Effector CD8-positive, alpha-beta T cell (primary cell): ENCODE data around the gene RFX3.

Experiments
- DNase-seq: peaks from one replicate; lab custom pipeline; 2025; lab: John Stamatoyannopoulos, UW

The RFX3 gene

GRCh38 chr9:3477236-3477834, 48.5 kb downstream of the RFX3 start:
- DNase-seq, result no peak

GRCh38 chr9:3475300-3476020, 50.3 kb downstream of the RFX3 start:
- no peak for DNase-seq

DNA sequence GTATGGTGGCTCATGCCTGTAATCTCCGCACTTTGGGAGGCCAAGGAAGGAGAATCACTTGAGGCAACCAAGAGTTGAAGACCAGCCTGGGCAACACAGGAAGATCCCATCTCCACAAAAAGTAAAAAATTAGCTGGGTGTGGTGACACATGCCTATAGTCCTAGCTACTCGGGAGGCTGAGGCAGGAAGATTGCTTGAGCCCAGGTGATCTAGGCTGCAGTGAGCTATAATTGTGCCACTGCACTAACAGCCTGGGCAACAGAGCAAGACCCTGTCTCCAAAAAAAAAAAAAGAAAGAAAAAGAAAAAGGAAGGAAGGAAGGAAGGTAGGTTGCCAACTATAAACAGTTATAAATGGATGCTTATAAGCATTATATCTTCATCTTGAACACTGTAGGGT, 51.0 kb downstream of the RFX3 start:
- no peak for DNase-seq

DNA sequence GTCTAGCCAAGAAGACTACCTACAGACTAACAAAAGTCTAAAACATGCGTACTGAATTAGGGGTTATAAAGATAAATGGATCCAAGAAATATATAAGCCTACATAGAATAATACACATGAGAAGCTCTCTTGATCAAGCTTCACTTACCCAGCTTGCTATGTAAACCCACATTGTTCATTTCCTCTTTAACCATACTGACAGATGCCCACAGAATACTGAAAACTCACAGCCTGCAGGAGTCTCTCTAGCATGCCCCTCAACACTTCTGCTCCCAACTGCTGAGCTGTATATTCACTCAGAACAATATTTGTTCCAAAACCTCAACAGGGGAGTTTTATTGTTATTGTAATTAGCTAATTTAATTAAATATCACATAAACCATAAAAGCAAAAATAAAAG, 52.4 kb downstream of the RFX3 start:
- no peak for DNase-seq

DNA sequence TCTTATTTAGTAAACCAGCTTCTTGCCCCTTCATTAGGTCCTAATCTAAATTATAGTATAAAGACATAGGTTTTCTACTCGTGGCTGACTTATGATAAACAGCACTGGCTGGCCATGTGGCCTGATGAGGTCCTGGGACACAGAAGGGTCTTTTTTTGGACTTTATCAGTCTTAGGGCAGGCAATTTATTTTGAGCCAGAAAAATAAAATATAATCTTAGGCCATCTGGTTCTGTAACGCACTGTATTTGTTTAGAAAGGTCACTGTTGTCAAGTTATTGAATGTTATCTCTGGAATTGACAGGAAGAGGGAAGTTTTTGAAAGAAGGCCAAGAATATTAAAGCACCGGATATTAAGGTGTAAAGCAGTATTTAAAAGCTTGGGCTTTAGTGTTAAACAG, 53.9 kb downstream of the RFX3 start:
- DNase-seq, result no peak

- DNase-seq, result no peak
These were observed 57.2 kb downstream of the RFX3 start for GRCh38 chr9:3468421-3469205.

- no peak for DNase-seq
These were observed 58.1 kb downstream of the RFX3 start for GRCh38 chr9:3467593-3468219.

- no peak for DNase-seq
These were observed 61.7 kb downstream of the RFX3 start for GRCh38 chr9:3464033-3464638.

DNA sequence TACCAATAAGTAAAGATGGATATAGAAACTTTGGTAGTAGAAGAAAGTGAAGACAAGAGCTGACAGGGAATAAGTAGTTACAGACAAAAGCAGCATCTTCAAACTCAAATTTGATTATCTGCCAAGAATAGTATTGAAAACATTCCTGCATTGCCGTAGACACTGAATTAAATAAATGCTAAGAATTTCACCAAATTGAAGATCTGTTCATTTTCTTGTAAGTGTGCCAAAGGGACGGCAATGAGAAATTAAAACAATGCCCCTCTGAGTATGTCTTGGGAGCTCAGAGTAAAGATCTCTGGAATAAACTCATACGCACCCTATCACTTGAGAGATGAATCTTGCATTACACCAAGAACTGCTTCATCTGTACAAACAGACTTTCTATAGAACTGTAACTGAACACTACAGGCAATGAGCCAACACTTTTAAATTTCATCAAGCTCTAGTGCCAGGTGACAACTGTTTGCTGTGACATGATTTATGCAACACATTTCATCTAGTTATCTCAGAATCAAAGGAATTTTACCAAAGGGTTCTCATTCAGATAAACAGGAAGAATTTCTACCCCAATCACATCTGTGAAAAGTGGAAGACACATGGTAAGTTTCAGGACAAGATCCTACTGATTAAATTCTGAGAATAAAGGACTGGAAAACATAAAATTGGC, 66.9 kb downstream of the RFX3 start:
- no peak for DNase-seq

- no peak for DNase-seq
These were observed 68.6 kb downstream of the RFX3 start for GRCh38 chr9:3457175-3457574.

- DNase-seq, result no peak
These were observed 70.1 kb downstream of the RFX3 start for GRCh38 chr9:3455717-3456116.

DNA sequence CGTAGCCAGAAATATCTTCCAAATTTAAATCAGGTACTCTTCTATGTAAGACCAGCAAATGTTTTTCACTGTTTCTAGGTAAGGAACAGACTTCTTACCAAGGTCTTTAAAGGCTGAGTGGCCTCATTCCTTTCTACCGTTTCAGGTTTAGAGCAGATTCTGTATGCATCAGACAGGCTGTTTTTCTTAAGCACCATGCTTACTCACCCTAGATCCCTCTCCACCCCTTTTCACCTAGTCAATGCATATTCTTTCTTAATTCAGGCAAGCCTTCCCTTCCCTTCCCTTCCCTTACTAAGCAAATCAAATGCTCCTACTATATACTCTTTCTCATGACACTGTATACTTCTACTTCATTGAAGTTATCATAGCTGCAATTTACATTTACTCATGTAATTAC, 70.7 kb downstream of the RFX3 start:
- no peak for DNase-seq

GRCh38 chr9:3451956-3452355, 73.8 kb downstream of the RFX3 start:
- DNase-seq, result no peak

GRCh38 chr9:3447788-3448187, 78.0 kb downstream of the RFX3 start:
- no peak for DNase-seq

DNA sequence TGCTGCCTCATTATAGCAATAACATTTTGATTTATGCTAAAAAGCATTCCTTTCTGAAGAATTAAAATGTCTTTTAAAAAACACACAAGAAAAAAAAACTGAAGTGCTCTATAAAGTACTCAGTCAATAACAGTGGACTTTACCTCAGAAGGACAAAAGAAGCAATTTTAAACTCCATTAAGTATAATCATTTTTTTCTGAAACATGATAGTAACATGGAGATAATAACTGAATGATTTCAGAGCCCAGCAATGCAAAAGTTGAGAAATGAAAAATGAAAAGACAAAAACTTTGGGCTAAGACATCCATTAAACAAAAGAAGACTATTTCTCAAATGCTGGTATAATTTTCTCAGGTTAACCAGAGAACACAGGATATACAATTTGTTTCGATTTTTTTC, 78.7 kb downstream of the RFX3 start:
- no peak for DNase-seq

DNA sequence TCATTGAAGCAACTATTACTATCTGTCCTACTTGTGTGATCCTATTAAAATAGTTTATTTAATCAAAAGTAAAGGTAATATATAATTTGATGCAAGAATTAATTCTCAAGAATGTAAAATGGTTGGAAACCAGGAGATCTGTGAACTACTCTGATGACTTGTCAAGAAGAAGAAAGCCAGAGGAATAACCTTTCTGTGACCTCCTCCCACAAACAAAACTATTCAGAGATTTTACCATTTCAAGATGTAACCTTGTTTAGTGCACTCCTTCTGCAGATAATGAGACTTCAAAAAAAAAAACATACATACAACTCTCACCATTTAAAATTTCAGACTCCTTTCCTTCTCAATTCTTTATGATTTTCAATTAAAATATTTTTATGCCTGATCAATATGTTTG, 79.5 kb downstream of the RFX3 start:
- no peak for DNase-seq

DNA sequence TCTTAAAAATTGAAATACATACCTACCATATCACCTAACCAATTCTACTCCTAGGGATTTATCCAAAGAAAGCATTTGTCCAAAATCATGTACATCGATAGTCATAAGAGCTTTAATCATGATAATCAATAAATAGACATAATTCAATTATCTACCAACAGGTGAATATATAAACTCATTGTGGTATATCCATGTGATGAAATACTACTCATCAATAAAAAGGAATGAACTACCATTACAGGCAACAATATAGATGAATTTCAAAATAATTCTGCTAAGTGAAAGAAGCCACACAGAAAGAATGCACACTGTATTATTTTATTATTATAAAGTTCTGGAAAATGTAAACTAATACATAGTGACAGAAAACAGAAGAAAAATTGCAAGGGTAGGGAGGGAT, 81.8 kb downstream of the RFX3 start:
- DNase-seq, result no peak

DNA sequence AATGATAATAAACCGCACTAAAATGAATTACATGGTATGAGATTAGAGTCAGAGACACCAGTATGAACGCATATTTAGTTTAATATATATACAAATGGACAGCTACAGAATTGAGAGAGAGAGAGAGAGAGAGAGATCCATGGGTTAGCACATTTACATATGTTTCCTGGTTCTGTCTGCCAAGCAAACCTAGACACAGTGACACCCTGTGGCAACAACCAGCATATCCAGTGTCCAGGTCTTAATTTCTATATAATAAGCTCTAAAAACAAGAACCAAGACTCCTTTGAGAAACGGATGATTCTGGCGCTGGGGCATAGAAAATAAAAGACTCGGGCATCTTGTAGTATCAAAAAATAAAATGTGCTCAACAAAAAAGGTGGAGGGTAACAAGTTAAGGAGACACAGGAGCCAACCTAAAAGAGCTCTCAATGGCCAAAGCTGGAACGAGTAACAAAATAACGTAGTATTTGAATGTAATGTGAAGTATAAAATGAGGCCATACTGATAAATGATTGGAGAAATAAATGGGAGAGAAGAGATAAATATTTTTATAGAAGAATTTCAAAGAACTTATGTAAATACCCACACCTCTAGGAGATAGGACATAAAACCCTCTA, 84.5 kb downstream of the RFX3 start:
- no peak for DNase-seq

GRCh38 chr9:3436629-3437420, 89.0 kb downstream of the RFX3 start:
- DNase-seq, result no peak

DNA sequence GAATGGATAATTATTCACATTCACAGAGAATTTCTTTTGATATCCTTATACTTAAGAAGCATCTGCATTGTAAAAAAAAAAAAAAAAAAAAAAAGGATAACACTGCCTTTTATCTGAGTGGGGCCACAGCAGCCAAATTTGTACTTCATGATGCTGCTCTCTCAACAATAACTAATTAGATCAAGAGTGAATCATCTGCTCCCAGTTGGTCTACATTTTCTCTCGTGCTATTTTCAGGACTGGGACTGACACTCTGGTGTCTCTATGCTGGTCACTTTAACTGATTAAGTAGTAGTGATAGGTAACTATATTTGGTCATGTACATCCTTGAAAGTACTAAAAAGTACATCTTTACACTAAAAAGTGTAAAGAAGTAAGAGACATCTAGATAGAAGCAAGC, 90.1 kb downstream of the RFX3 start:
- no peak for DNase-seq
